IMR-90 (cell line): Measurements from ENCODE around the gene CMIP. TPM values are rescaled to one million over a fixed set of nuclear protein-coding genes. Genes with fewer than 3 reads are reported as not detected.

Source experiments
- ATAC-seq: fragments of 200-7000 bp; cut with Tn5 transposase; 2 replicates; pipeline ENCODE4 v1.9.1; 2020; ENCODE audit warnings: low read depth, mild to moderate bottlenecking, moderate library complexity
- BruUV-seq: library from RNA; stranded (reverse); fragments of 400-500 nt; replicated peaks from 2 replicates; lab custom pipeline; 2021; lab: Mats Ljungman, UMichigan
- CTCF ChIA-PET: fragments of 300-600 bp; formaldehyde crosslinking; extraction: SDS; loops from one replicate; lab custom pipeline; 2021; ENCODE audit warnings: antibody characterized with exemption; lab: Yijun Ruan, JAX
- POLR2A ChIA-PET: fragments of 300-600 bp; sonication (Branson Sonifier 250); formaldehyde crosslinking; loops from one replicate; lab custom pipeline; 2022; ENCODE audit warnings: antibody characterized with exemption; ENCODE audit not compliant: unreplicated experiment; lab: Charles Lee
- DNase-seq: peaks from one replicate; pipeline ENCODE4 v3.0.0; 2013
- H2AFZ ChIP-seq: replicated peaks from 2 replicates; pipeline ENCODE3; 2013; ENCODE audit warnings: low read length, mild to moderate bottlenecking; ENCODE audit not compliant: poor library complexity
- H2AK5ac ChIP-seq: 2 replicates; pipeline ENCODE4 v1.6.1; 2013; ENCODE audit warnings: low read depth, low read length, inconsistent platforms
- H2AK9ac ChIP-seq: replicated peaks from 2 replicates; pipeline ENCODE3; 2013; ENCODE audit warnings: mild to moderate bottlenecking, low read depth, low read length, moderate library complexity; ENCODE audit not compliant: poor library complexity
- H2BK120ac ChIP-seq: 2 replicates; pipeline ENCODE4 v1.6.1; 2013; ENCODE audit warnings: low read depth, low read length, inconsistent platforms
- H2BK15ac ChIP-seq: 3 replicates; pipeline ENCODE4 v1.6.1; 2013; ENCODE audit warnings: low read depth, low read length, inconsistent platforms
- H2BK20ac ChIP-seq: 2 replicates; pipeline ENCODE4 v1.6.1; 2013; ENCODE audit warnings: low read depth, mild to moderate bottlenecking, inconsistent platforms, low read length, moderate library complexity
- H2BK5ac ChIP-seq: 2 replicates; pipeline ENCODE4 v1.6.1; 2013; ENCODE audit warnings: mild to moderate bottlenecking, low read depth, low read length, inconsistent platforms; ENCODE audit not compliant: poor library complexity, severe bottlenecking
- H3K14ac ChIP-seq: replicated peaks from 2 replicates; pipeline ENCODE4 v1.6.1; 2013; ENCODE audit warnings: low read depth, low read length, inconsistent platforms
- H3K18ac ChIP-seq: 2 replicates; pipeline ENCODE4 v1.6.1; 2013; ENCODE audit warnings: low read depth, low read length, control low read depth
- H3K23ac ChIP-seq: 2 replicates; pipeline ENCODE4 v1.6.1; 2013; ENCODE audit warnings: low read depth, low read length, inconsistent platforms
- H3K27ac ChIP-seq: 2 replicates; pipeline ENCODE4 v1.5.1; 2013; ENCODE audit warnings: mild to moderate bottlenecking, control low read depth, low read length; ENCODE audit not compliant: insufficient read depth
- H3K27me3 ChIP-seq: 2 replicates; pipeline ENCODE4 v1.6.1; 2013; ENCODE audit warnings: low read length; ENCODE audit not compliant: control insufficient read depth, insufficient read depth
- H3K36me3 ChIP-seq: 2 replicates; pipeline ENCODE4 v1.6.1; 2013; ENCODE audit warnings: low read length, mixed read lengths; ENCODE audit not compliant: control insufficient read depth, insufficient read depth
- H3K4ac ChIP-seq: 2 replicates; pipeline ENCODE4 v1.6.1; 2013; ENCODE audit warnings: low read depth, low read length, inconsistent platforms
- H3K4me1 ChIP-seq: 2 replicates; pipeline ENCODE4 v1.6.1; 2013; ENCODE audit warnings: low read length, mixed read lengths; ENCODE audit not compliant: control insufficient read depth, insufficient read depth
- H3K4me2 ChIP-seq: 2 replicates; pipeline ENCODE4 v1.6.1; 2013; ENCODE audit warnings: low read depth, mild to moderate bottlenecking, control low read depth, low read length, moderate library complexity
- H3K4me3 ChIP-seq: 2 replicates; pipeline ENCODE4 v1.5.1; 2013; ENCODE audit warnings: low read depth, mild to moderate bottlenecking, control low read depth, low read length, moderate library complexity; ENCODE audit not compliant: insufficient read depth
- H3K56ac ChIP-seq: 2 replicates; pipeline ENCODE4 v1.6.1; 2013; ENCODE audit warnings: low read length, inconsistent platforms; ENCODE audit not compliant: insufficient read depth; ENCODE audit errors: extremely low read depth
- H3K79me1 ChIP-seq, 2 experiments: 2 replicates each; pipeline ENCODE4 v1.6.1; 2013; ENCODE audit warnings: low read length in 2 of 2, inconsistent platforms in 1 of 2, low read depth in 1 of 2
- H3K9ac ChIP-seq: 2 replicates; pipeline ENCODE4 v1.6.1; 2013; ENCODE audit warnings: low read depth, low read length, control low read depth
- H3K9me1 ChIP-seq: 2 replicates; pipeline ENCODE4 v1.6.1; 2013; ENCODE audit warnings: low read length, inconsistent platforms; ENCODE audit not compliant: insufficient read depth
- H3K9me3 ChIP-seq: 2 replicates; pipeline ENCODE4 v1.6.1; 2013; ENCODE audit warnings: low read length; ENCODE audit not compliant: control insufficient read depth, insufficient read depth
- H4K20me1 ChIP-seq: 2 replicates; pipeline ENCODE4 v1.6.1; 2013; ENCODE audit warnings: low read length, inconsistent platforms; ENCODE audit not compliant: insufficient read depth
- H4K5ac ChIP-seq: 2 replicates; pipeline ENCODE4 v1.6.1; 2013; ENCODE audit warnings: mild to moderate bottlenecking, low read depth, low read length, control low read depth
- H4K8ac ChIP-seq, 2 experiments: 2 replicates each; pipeline ENCODE4 v1.6.1; 2013; ENCODE audit warnings: low read depth in 2 of 2, low read length in 2 of 2, control low read depth in 1 of 2, inconsistent platforms in 1 of 2
- H4K91ac ChIP-seq: 2 replicates; pipeline ENCODE4 v1.6.1; 2013; ENCODE audit warnings: low read depth, low read length, inconsistent platforms; ENCODE audit not compliant: insufficient read depth
- BHLHE40 ChIP-seq: fragments of 150-350 bp; IDR thresholded peaks from 2 replicates; pipeline ENCODE4 v1.6.1; 2016; ENCODE audit warnings: mild to moderate bottlenecking, low read depth, low read length
- CEBPB ChIP-seq: IDR thresholded peaks from 2 replicates; pipeline ENCODE4 v1.6.1; 2012; ENCODE audit warnings: low read depth, low read length, improper control_type of control experiment
- CHD1 ChIP-seq: IDR thresholded peaks from 2 replicates; pipeline ENCODE4 v1.6.1; 2012; ENCODE audit warnings: low read depth, low read length, improper control_type of control experiment
- ELK1 ChIP-seq: fragments of 150-350 bp; IDR thresholded peaks from 2 replicates; pipeline ENCODE4 v1.6.1; 2016; ENCODE audit warnings: low read depth, mild to moderate bottlenecking, low read length, moderate library complexity, borderline replicate concordance
- FOS ChIP-seq: fragments of 150-350 bp; IDR thresholded peaks from 2 replicates; pipeline ENCODE4 v1.6.1; 2016; ENCODE audit warnings: low read depth, low read length
- MAFK ChIP-seq: IDR thresholded peaks from 2 replicates; pipeline ENCODE4 v1.6.1; 2012; ENCODE audit warnings: low read depth, low read length, improper control_type of control experiment
- MAZ ChIP-seq: IDR thresholded peaks from 2 replicates; pipeline ENCODE4 v1.6.1; 2012; ENCODE audit warnings: low read depth, mild to moderate bottlenecking, low read length, improper control_type of control experiment, moderate library complexity, borderline replicate concordance
- MXI1 ChIP-seq: IDR thresholded peaks from 2 replicates; pipeline ENCODE4 v1.6.1; 2012; ENCODE audit warnings: low read depth, mild to moderate bottlenecking, low read length, moderate library complexity, borderline replicate concordance
- NFE2L2 ChIP-seq: fragments of 150-350 bp; IDR thresholded peaks from 2 replicates; pipeline ENCODE4 v1.6.1; 2016; ENCODE audit warnings: low read depth, mild to moderate bottlenecking, low read length
- POLR2A ChIP-seq: IDR thresholded peaks from 2 replicates; pipeline ENCODE4 v1.6.1; 2012; ENCODE audit warnings: mild to moderate bottlenecking, low read depth, low read length
- RAD21 ChIP-seq: IDR thresholded peaks from 2 replicates; pipeline ENCODE4 v1.6.1; 2012; ENCODE audit warnings: low read length, improper control_type of control experiment
- RCOR1 ChIP-seq: IDR thresholded peaks from 2 replicates; pipeline ENCODE4 v1.6.1; 2012; ENCODE audit warnings: mild to moderate bottlenecking, low read length, improper control_type of control experiment; ENCODE audit not compliant: insufficient replicate concordance
- RFX5 ChIP-seq: IDR thresholded peaks from 2 replicates; pipeline ENCODE4 v1.8.0; 2012; ENCODE audit warnings: low read depth, mild to moderate bottlenecking, low read length, moderate library complexity
- SMC3 ChIP-seq: fragments of 150-350 bp; IDR thresholded peaks from 2 replicates; pipeline ENCODE4 v1.6.1; 2016; ENCODE audit warnings: low read depth, mild to moderate bottlenecking, antibody characterized with exemption, low read length, moderate library complexity
- USF2 ChIP-seq: fragments of 150-350 bp; IDR thresholded peaks from 2 replicates; pipeline ENCODE4 v1.6.1; 2017; ENCODE audit warnings: mild to moderate bottlenecking, antibody characterized with exemption, low read length, low read depth
- WGBS, 2 experiments: methylation state at CpG; one replicate each; pipeline versions ENCODE4 v1.1.5 to v1.1.7; 2013; ENCODE audit warnings: missing lambda C conversion rate in 2 of 2; ENCODE audit not compliant: insufficient read length in 1 of 2; ENCODE audit errors: extremely low coverage in 2 of 2; 5-methylcytosine and 5-hydroxymethylcytosine counted together
- dilution Hi-C: fragments of 300-500 bp; cut with HindIII; formaldehyde crosslinking; loops from one replicate; pipeline ENCODE4 v1.14.3; 2018; ENCODE audit warnings: low sequenced_read_pairs; ENCODE audit not compliant: unreplicated experiment
- in situ Hi-C: fragments of 300-500 bp; cut with MboI; formaldehyde crosslinking; loops from 3 replicates; pipeline ENCODE4 v1.14.3; 2019; ENCODE audit warnings: low sequenced_read_pairs, inconsistent platforms, mixed read lengths
- intact Hi-C: fragments of 100-400 bp; cut with micrococcal nuclease; formaldehyde crosslinking; loops from 2 replicates; pipeline ENCODE4 v1.10.0; 2022
- polyA plus RNA-seq, 3 experiments: library from polyadenylated mRNA; depleted of rRNA; stranded (reverse); fragments of >200 nt; gene quantifications; 2 replicates each; pipeline ENCODE4 v1.2.3, GENCODE V29; 2012; ENCODE audit warnings: low replicate concordance in 1 of 3
- total RNA-seq: library from RNA; depleted of rRNA; stranded (reverse); fragments of >200 nt; gene quantifications from 2 replicates; pipeline ENCODE4 v1.2.3, GENCODE V29; 2012
- TF ChIP-seq, protein P1 (sequence below): conservative IDR thresholded peaks from 2 replicates; pipeline ENCODE4 v1.5.1; 2012; ENCODE audit warnings: mild to moderate bottlenecking, low read depth, low read length, improper control_type of control experiment

Gene CMIP
- total and polyA plus RNA-seq, 2 of the 4 experiments (the other 2 are of a cell fraction): 3.2 to 11.6 TPM

DNA sequence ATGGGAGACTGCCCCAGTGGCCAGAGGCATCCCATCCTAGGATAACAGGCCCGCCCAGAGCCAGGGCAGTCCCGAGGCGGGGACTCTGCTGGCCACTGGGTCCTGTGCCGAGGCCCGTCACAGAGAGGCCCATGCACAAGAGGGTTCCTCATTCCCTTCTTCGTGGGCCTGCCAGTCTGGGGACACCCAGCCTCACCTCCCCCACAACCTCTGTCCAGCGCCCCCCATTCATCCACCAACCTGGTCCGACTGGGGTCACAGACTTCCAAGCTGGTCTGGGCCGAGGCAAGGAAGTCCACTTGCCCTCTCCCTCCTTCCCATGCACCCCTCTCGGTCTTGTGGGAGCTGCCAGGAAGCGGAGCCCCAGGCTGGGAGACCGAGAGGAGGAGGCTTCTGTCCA is 240.3 kb downstream of the CMIP start:
- Histone ChIP-seq H3K4me3 (no peak overlapping the region), H4K91ac (no peak overlapping the region), H2BK15ac (no peak overlapping the region), H3K27ac (no peak overlapping the region), H3K36me3 (peaks cover 7% of the 10 kb centered on the region), H3K9me1 (no peaks in the 10 kb centered on the region), H4K20me1 (peaks cover 58% of the 10 kb centered on the region), H3K9ac (no peak overlapping the region), H3K9me3 (no peaks in the 10 kb centered on the region), H3K23ac (no peak overlapping the region), H4K5ac (no peak overlapping the region), H2BK20ac (no peak overlapping the region), H4K8ac (no peak overlapping the region), H3K4ac (no peak overlapping the region), H2BK120ac (no peak overlapping the region), H3K79me1 (peaks cover 0 to 12% of the 10 kb centered on the region in 2 experiments; a peak in 1 of 4 replicates), H3K4me1 (no peaks in the 10 kb centered on the region), H3K27me3 (no peaks in the 10 kb centered on the region), H3K56ac (no peak overlapping the region), H2AK5ac (no peak overlapping the region), H2AK9ac (peak overlapping the region; percentile 55), H2AFZ (no peak overlapping the region), H3K18ac (no peak overlapping the region), H2BK5ac (no peak overlapping the region), H3K14ac (no peak overlapping the region), H3K4me2 (no peak overlapping the region)
- no peak for ATAC-seq
- CTCF ChIA-PET: no interaction called here
- TF ChIP-seq NFE2L2: no peak
- TF ChIP-seq MAZ: no peak
- TF ChIP-seq FOS: no peak
- TF ChIP-seq RFX5: no peak
- TF ChIP-seq USF2: no peak
- TF ChIP-seq CEBPB: no peak
- TF ChIP-seq BHLHE40: no peak
- TF ChIP-seq CHD1: no peak
- no peak for TF ChIP-seq RAD21
- TF ChIP-seq, protein P1, sequence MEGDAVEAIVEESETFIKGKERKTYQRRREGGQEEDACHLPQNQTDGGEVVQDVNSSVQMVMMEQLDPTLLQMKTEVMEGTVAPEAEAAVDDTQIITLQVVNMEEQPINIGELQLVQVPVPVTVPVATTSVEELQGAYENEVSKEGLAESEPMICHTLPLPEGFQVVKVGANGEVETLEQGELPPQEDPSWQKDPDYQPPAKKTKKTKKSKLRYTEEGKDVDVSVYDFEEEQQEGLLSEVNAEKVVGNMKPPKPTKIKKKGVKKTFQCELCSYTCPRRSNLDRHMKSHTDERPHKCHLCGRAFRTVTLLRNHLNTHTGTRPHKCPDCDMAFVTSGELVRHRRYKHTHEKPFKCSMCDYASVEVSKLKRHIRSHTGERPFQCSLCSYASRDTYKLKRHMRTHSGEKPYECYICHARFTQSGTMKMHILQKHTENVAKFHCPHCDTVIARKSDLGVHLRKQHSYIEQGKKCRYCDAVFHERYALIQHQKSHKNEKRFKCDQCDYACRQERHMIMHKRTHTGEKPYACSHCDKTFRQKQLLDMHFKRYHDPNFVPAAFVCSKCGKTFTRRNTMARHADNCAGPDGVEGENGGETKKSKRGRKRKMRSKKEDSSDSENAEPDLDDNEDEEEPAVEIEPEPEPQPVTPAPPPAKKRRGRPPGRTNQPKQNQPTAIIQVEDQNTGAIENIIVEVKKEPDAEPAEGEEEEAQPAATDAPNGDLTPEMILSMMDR: no peak
- no peak for TF ChIP-seq MXI1
- no peak for TF ChIP-seq SMC3
- no peak for TF ChIP-seq MAFK
- TF ChIP-seq POLR2A: no peak
- no peak for TF ChIP-seq ELK1
- TF ChIP-seq RCOR1: no peak
- in situ Hi-C loops: no loop called here
- dilution Hi-C loops: no loop called here
- DNase-seq: no peak
- POLR2A ChIA-PET: no interaction called here
- intact Hi-C loops: no loop called here
- WGBS, 2 experiments: 93% methylated on average over 3 of the region's 12 CpGs; no CpG with 5 or more reads in 1 of the 2 experiments
- no TSS peak for BruUV-seq
